ENCODE measurements around the gene ZBTB16.

ZBTB16 gene

DNA sequence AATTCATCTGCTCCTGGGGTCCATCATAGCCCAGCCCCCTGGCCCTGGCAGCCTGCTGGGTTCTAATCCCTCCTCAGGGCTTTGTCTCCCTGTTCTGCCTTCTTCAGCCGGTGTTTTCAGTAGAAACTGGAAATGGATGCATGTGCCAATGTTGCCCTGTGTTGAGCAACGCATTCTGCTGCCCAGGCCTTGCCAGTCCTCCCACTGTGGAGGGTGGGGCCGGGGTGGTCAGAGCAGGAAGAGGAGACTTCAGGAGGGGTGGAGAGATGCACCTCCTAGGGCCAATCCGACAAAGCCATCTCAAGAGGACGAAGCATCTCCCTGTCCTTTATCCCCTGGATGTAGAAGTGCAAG, 27.6 kb upstream of the ZBTB16 start:
- H3K27ac ChIP-seq: no peak overlapping the region
- TF ChIP-seq, protein P1, sequence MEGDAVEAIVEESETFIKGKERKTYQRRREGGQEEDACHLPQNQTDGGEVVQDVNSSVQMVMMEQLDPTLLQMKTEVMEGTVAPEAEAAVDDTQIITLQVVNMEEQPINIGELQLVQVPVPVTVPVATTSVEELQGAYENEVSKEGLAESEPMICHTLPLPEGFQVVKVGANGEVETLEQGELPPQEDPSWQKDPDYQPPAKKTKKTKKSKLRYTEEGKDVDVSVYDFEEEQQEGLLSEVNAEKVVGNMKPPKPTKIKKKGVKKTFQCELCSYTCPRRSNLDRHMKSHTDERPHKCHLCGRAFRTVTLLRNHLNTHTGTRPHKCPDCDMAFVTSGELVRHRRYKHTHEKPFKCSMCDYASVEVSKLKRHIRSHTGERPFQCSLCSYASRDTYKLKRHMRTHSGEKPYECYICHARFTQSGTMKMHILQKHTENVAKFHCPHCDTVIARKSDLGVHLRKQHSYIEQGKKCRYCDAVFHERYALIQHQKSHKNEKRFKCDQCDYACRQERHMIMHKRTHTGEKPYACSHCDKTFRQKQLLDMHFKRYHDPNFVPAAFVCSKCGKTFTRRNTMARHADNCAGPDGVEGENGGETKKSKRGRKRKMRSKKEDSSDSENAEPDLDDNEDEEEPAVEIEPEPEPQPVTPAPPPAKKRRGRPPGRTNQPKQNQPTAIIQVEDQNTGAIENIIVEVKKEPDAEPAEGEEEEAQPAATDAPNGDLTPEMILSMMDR (IDR thresholded peaks at IDR 0.05): no peak
- no peak for TF ChIP-seq ZFX (IDR thresholded peaks at IDR 0.05; ENCODE audit: borderline replicate concordance)

DNA sequence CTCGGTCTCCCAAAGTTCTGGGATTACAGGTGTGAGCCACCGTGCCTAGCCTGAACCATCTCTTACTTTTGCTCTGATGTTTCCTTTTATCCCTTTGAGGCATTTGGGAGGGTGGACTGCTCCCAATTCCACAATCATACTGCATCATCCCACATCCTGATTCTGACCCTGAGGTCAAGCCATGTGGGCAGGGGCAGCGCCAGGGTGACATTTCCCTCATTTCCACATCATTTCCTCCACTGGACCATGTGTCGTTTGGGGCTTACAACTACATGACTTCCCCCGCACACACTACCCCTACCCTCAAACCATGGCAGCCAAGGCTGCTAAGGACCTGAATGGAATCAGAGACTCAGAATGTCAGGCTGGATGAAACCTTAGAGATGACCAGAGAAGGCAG, 26.4 kb upstream of the ZBTB16 start:
- TF ChIP-seq, protein P1 (IDR thresholded peaks at IDR 0.05): no peak

DNA sequence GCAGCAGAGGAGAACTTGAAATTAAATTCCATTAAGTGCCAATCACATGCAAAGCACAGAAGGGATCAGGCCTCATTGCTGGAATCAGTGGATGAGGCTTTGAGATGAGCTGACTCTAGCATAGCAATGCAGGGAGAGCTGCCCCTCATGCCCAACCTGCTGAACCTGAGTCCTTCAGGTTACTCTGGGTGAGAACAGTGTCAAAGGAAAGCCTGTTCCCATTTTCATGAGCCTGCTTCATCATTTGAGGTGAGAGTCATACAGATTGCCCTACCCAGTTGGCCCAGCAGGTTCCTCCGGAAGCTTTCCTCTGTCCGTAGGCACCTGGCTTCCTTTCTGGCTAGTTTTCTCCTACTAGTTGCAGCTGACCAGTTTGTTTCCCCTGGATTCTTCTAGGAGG, 25.9 kb upstream of the ZBTB16 start:
- TF ChIP-seq, protein P1 (IDR thresholded peaks at IDR 0.05): no peak
- no peak for TF ChIP-seq ZFX (IDR thresholded peaks at IDR 0.05; ENCODE audit: borderline replicate concordance)
- H3K27ac ChIP-seq: no peak overlapping the region

More for the DNA sequence above, 26.4 kb upstream of the ZBTB16 start:
- H3K27ac ChIP-seq: no peak overlapping the region

DNA sequence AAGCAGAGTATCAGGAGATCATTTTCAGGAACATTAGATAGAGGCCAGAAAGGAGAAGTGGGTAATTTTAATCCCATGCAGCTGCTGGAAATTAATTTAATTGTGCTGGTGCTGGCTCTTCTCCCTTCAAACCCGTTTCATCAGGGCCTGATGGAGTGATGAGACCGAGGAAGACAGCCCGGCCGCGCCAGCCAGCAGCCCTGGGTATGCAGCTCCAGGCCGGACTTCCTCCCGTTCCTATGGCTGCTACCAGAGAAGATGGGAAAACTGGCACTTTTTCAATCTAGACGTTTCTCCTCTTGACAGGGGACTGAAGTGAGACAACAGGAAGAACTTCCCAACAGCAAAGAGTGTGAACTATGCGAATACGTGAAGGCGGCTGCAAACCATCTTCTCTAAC, 24.6 kb upstream of the ZBTB16 start:
- no peak overlapping the region for H3K27ac ChIP-seq
- TF ChIP-seq ZFX (IDR thresholded peaks at IDR 0.05; ENCODE audit: borderline replicate concordance): no peak
- TF ChIP-seq, protein P1 (IDR thresholded peaks at IDR 0.05): no peak

DNA sequence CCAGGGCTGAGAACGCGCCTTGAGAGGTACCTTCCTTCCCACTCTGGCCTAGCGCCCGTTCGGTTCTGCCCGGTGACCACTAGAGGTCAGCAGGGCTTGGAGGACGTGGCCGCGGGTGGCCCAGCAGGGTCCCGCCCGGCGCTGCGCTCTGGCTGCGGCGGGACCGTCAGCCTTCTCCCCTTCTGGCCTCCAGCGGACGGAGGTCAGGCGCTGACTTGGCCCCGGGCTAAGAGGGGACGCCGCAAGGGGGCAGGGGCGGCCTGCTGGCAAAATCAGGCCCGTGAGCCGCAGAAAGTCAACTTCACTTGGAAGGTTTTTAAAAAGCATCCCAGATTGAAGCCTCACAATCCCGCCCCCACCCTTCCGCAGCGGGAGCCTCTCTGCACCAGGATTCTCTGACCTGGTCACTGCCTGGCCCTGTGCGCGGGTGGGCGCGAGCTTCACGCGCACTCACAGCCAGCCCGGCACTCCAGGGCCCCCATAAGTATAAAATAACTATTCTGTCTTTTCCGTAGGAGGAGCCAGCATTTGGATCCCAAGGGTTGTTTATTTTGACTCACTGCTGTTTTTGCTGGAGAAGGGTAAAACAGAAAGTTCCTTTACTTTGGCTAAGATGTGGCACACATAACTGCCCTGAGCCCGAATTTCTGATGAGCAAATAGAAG, 23.2 kb upstream of the ZBTB16 start:
- H3K27ac ChIP-seq: peak overlapping the region; percentile 78
- TF ChIP-seq, protein P1 (IDR thresholded peaks at IDR 0.05): peak; percentile 96
- TF ChIP-seq ZFX (IDR thresholded peaks at IDR 0.05; ENCODE audit: borderline replicate concordance): no peak

DNA sequence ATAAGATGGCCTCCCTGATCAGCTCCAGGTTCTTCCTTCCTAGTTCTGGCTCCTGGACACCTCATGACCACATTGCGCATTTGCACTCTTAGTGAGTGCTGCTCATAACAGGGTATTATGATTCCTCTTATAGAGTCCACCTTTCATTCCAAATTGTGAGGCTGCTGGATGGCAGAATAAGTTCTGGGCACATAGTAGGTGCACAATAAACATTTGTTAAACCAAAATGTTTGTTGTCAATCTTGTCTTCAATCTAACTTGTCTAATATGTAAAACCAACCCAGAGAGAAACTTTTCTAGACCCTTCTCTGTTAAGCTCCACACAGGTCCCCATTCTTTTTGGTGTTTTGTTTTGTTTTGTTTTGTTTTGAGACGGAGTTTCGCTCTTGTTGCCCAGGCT, 22.6 kb upstream of the ZBTB16 start:
- peak overlapping the region; percentile 78 for H3K27ac ChIP-seq
- TF ChIP-seq, protein P1 (IDR thresholded peaks at IDR 0.05): no peak
- TF ChIP-seq ZFX (IDR thresholded peaks at IDR 0.05; ENCODE audit: borderline replicate concordance): no peak

DNA sequence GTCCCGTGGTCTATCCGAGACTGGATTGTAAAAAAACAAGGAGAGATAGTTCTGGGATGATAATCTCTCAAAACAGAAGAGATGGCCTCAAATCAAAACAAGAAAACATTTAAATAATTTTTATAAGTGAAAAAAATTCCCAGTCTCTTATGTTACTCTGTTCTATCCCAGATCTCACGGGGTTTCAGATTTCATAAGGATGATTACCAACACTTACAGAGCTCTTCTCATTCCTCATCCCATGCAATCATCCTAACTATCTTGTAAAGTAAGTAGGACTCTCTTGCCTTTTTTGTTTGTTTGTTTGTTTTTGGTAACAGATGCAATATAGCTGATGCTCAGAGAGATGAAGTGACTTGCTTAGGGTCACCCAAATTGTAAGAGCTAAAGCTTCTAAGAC, 20.0 kb upstream of the ZBTB16 start:
- H3K27ac ChIP-seq: no peak overlapping the region
- TF ChIP-seq, protein P1 (IDR thresholded peaks at IDR 0.05): no peak
- no peak for TF ChIP-seq ZFX (IDR thresholded peaks at IDR 0.05; ENCODE audit: borderline replicate concordance)
